ENCODE results near the gene AGO4. TPM values are rescaled to one million over a fixed set of nuclear protein-coding genes. Genes with fewer than 3 reads are reported as not detected.

The AGO4 gene
- total and polyA plus RNA-seq, 2 of the 8 experiments (the other 6 are each of a cell fraction or from before 2014, with no cell fraction given), result 5.5 to 7.7 TPM

- Histone ChIP-seq H3K4me1 (replicated peaks in 1 of 4; ENCODE audit: control insufficient read depth in 3 of 4, insufficient read depth in 4 of 4, low read length in 3 of 4) (peaks cover 14 to 32% (median 29%) of the 10 kb centered on the region in 4 experiments), H3K27ac (ENCODE audit: low read depth, low read length) (no peak overlapping the region), H4K5ac (ENCODE audit: insufficient read length, low read depth, low read length) (no peak overlapping the region), H4K8ac (ENCODE audit: extremely low read depth, insufficient read depth, low read length) (no peak overlapping the region), H3K79me1 (ENCODE audit: low read depth, low read length) (peaks cover 12% of the 10 kb centered on the region), H4K91ac (replicated peaks; ENCODE audit: insufficient read length, low read length) (peak overlapping the region; percentile 13), H3K4ac (replicated peaks; ENCODE audit: insufficient read length, low read depth, low read length) (no peak overlapping the region), H3K4me3 (ENCODE audit: extremely low read depth in 1 of 4, insufficient read depth in 2 of 4, low read depth in 3 of 4, low read length in 4 of 4) (peak overlapping the region; percentile 32 to 56 (median 40); a peak in 7 of 8 replicates), H3K23ac (ENCODE audit: insufficient read length) (no peak overlapping the region), H3K9ac (replicated peaks in 1 of 4; ENCODE audit: extremely low read depth in 1 of 4, low read depth in 3 of 4, low read length in 3 of 4) (peak overlapping the region in 1 of 4 experiments; percentile 4; a peak in 1 of 7 replicates), H2AK5ac (ENCODE audit: low read depth, low read length) (peak overlapping the region; percentile 98), H3K9me3 (ENCODE audit: insufficient read depth in 2 of 2, low read depth in 1 of 2, low read length in 1 of 2) (no peaks in the 10 kb centered on the region), H3K14ac (ENCODE audit: insufficient read length) (no peak overlapping the region), H2BK120ac (replicated peaks; ENCODE audit: low read depth, low read length) (peak overlapping the region; percentile 10), H3K56ac (replicated peaks; ENCODE audit: insufficient read length, low read depth, low read length) (no peak overlapping the region), H3K36me3 (ENCODE audit: control insufficient read depth in 2 of 4, insufficient read depth in 4 of 4, low read length in 3 of 4) (peaks cover 0 to 17% (median 7%) of the 10 kb centered on the region in 4 experiments; a peak in 6 of 8 replicates), H2BK5ac (ENCODE audit: low read depth, low read length) (peak overlapping the region; percentile 12), H3K27me3 (replicated peaks in 1 of 4; ENCODE audit: control insufficient read depth in 3 of 4, extremely low read depth in 1 of 4, insufficient read depth in 3 of 4, low read length in 3 of 4) (peaks cover 0 to 5% (median 2%) of the 10 kb centered on the region in 4 experiments; a peak in 2 of 7 replicates), H3K23me2 (ENCODE audit: low read depth, low read length) (peaks cover 10% of the 10 kb centered on the region), H3K18ac (ENCODE audit: extremely low read depth, low read length) (peak overlapping the region; percentile 15), H2BK12ac (ENCODE audit: low read depth, low read length) (peak overlapping the region; percentile 18), H3K4me2 (ENCODE audit: insufficient read depth in 1 of 2, low read depth in 2 of 2, low read length in 2 of 2) (peak overlapping the region; percentile 75 to 97), H2BK15ac (ENCODE audit: low read length) (no peak overlapping the region), H3K79me2 (ENCODE audit: control insufficient read depth in 1 of 2, insufficient read depth in 2 of 2, low read length in 2 of 2) (peaks cover 16 to 50% of the 10 kb centered on the region in 2 experiments), H2AFZ (ENCODE audit: low read length) (no peak overlapping the region), H2BK20ac (ENCODE audit: low read length) (peak overlapping the region; percentile 68; the same call in 1 of the 2 replicates), H4K20me1 (replicated peaks in 1 of 2; ENCODE audit: control insufficient read depth in 1 of 2, insufficient read depth in 2 of 2, low read length in 2 of 2) (peaks cover 23 to 25% of the 10 kb centered on the region in 2 experiments)
- DNase-seq (ENCODE audit: low read depth in 1 of 2, low spot score in 2 of 2) (no peak), FAIRE-seq (no peak)
- 49% methylated on average over 3 of the region's 3 CpGs; no CpG with 5 or more reads in 1 of the 2 experiments for WGBS, 2 experiments (ENCODE audit: extremely low coverage in 1 of 2, insufficient coverage in 1 of 2, insufficient read length in 1 of 2, insufficient replicate concordance in 2 of 2, low coverage in 1 of 2, low lambda C conversion rate in 2 of 2, missing lambda C conversion rate in 1 of 2)
- ChIA-PET POLR2A (ENCODE audit: partially characterized antibody) (interaction anchor here (0.6 to 3.2 kb wide), 5 partner anchors 10 to 44 kb away, joined by 3 to 17 read pairs (median 3); partner anchors contain the start of gene AGO3), CTCF (ENCODE audit: partially characterized antibody) (interaction anchor here (0.8 to 3.4 kb wide), 6 partner anchors 10 to 44 kb away, joined by 3 to 12 read pairs (median 4); partner anchors contain the start of gene AGO3)
- TF ChIP-seq ASH2L (IDR thresholded peaks at IDR 0.05; ENCODE audit: low read length) (no peak), RXRA (IDR thresholded peaks at IDR 0.05; ENCODE audit: insufficient read depth, low read depth, low read length) (peak; percentile 87; the same call in 1 of the 2 replicates), KDM5A (IDR thresholded peaks at IDR 0.05; ENCODE audit: low read length) (no peak), RBBP5 (IDR thresholded peaks at IDR 0.05; ENCODE audit: borderline replicate concordance, low read depth, low read length) (no peak), KDM4A (IDR thresholded peaks at IDR 0.05; ENCODE audit: low read depth, low read length, severe bottlenecking) (no peak), E2F6 (IDR thresholded peaks at IDR 0.05) (no peak), CHD2 (IDR thresholded peaks at IDR 0.05; ENCODE audit: low read length) (no peak), POLR2A (IDR thresholded peaks at IDR 0.05; ENCODE audit: control extremely low read depth in 1 of 2, low read depth in 2 of 2, low read length in 2 of 2) (no peak)
These were observed 79.0 kb downstream of the AGO4 start for GRCh38 chr1:35886577-35887431.

Measured in H1 (cell line).